AG09319 (cell line): ENCODE measurements around the gene AJM1.
A peak's percentile ranks its signal among the peaks of the same experiment; 100 is the strongest.

Source experiments
- DNase-seq: peaks from one replicate; pipeline ENCODE4 v3.0.0-alpha.2; 2010; ENCODE audit warnings: low read depth; ENCODE audit errors: extremely low read depth
- CTCF ChIP-seq: IDR thresholded peaks from 2 replicates; pipeline ENCODE4 v1.5.1; 2011; ENCODE audit warnings: low read depth, mild to moderate bottlenecking, inconsistent platforms, low read length, moderate library complexity

AJM1 gene

GRCh38 chr9:136806067-136806466 lies 36.2 kb upstream of the AJM1 start:
- TF ChIP-seq CTCF, result no peak
- no peak for DNase-seq

- no peak for TF ChIP-seq CTCF
- no peak for DNase-seq
These were observed 35.6 kb upstream of the AJM1 start for GRCh38 chr9:136806631-136807201.

- TF ChIP-seq CTCF, result no peak
- DNase-seq, result peak; percentile 22
These were observed 34.8 kb upstream of the AJM1 start, which contains the start of gene RABL6 for GRCh38 chr9:136807281-136808074. TSS of gene RABL6 (plus strand) at chr9:136807948. CDS start at chr9:136808197, 249 bp downstream.

GRCh38 chr9:136808075-136808805 lies 34.0 kb upstream of the AJM1 start:
- DNase-seq, result no peak
- TF ChIP-seq CTCF, result no peak

GRCh38 chr9:136808806-136809158 lies 33.5 kb upstream of the AJM1 start:
- DNase-seq, result no peak
- no peak for TF ChIP-seq CTCF

GRCh38 chr9:136814725-136815421 lies 27.4 kb upstream of the AJM1 start:
- DNase-seq, result no peak
- TF ChIP-seq CTCF, result no peak
